Panc1 (cell line): ENCODE results near the gene EGFL7.

Source experiments
- CTCF ChIP-seq: fragments of 450-650 bp; IDR thresholded peaks from 2 replicates; pipeline ENCODE4 v1.5.1; 2017; ENCODE audit warnings: mild to moderate bottlenecking
- POLR2AphosphoS5 ChIP-seq: IDR thresholded peaks from 2 replicates; pipeline ENCODE4 v1.6.1; 2012; ENCODE audit warnings: mild to moderate bottlenecking, low read depth, low read length, moderate library complexity
- REST ChIP-seq, 2 experiments: IDR thresholded peaks; 2 replicates each; pipeline ENCODE4 v1.6.1; 2011 to 2012; ENCODE audit warnings: low read depth in 2 of 2, control low read depth in 1 of 2, low read length in 1 of 2, mild to moderate bottlenecking in 1 of 2, moderate library complexity in 1 of 2; ENCODE audit not compliant: insufficient read depth in 1 of 2
- SIN3A ChIP-seq: IDR thresholded peaks from 2 replicates; pipeline ENCODE4 v1.6.1; 2012; ENCODE audit warnings: low read depth, mild to moderate bottlenecking, low read length, moderate library complexity, borderline replicate concordance; ENCODE audit not compliant: insufficient read depth
- TCF7L2 ChIP-seq: IDR thresholded peaks from 2 replicates; pipeline ENCODE4 v1.6.1; 2011; ENCODE audit warnings: mild to moderate bottlenecking, low read depth, low read length, inconsistent platforms

GRCh38 chr9:136694872-136695247 lies 32.1 kb downstream of the EGFL7 start:
- TF ChIP-seq POLR2AphosphoS5: no peak
- TF ChIP-seq CTCF: no peak
- no peak for TF ChIP-seq SIN3A
- no peak for TF ChIP-seq REST (IDR thresholded peaks at IDR 0.05; ENCODE audit: insufficient read depth in 1 of 2, low read depth in 2 of 2, low read length in 1 of 2)
- TF ChIP-seq TCF7L2: no peak
